GM21717 (cell line): ENCODE data around the gene FBXL4.

Source experiments
- ATAC-seq: cut with Tn5 transposase; IDR thresholded peaks from one replicate; pipeline ENCODE4 v1.9.1; 2021; ENCODE audit warnings: mild to moderate bottlenecking, moderate library complexity; ENCODE audit not compliant: unreplicated experiment

The FBXL4 gene

DNA sequence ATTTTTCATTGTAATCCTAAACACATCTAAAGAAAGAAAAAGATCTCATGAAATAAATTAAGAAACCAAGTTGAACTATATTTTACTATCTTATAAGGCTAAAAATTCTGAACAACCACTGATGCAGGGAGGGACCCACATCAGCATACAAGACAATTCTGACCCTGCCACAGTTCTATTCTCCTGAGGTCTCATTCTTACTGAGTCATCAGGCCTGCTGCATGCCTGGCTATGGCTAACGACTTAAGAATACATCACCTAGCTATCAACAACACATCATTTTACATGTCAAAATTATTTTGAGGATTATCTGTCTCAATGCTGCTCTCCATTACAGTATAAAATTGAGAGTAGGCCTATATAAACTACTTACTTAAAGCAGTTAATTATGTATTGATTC is 52.9 kb downstream of the FBXL4 start:
- ATAC-seq: no peak

DNA sequence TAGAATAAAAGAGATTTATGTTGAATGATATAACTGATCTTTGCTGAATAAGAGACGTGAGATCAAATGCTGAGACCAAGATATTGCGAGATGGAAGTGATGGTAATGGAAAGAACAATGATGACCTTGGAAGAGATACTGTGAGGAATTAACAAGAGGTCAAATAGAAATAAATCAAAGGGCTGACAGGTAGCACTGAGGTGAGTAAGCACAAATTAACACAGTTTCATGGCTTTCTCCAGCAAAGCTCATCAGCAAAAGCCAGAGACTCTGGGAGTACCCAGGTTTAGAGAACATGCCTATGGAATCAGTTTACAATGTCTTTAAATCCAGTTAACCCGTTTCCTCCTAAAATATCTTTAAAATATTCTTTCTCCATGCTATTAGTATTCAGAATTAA is 60.1 kb downstream of the FBXL4 start:
- ATAC-seq: no peak

DNA sequence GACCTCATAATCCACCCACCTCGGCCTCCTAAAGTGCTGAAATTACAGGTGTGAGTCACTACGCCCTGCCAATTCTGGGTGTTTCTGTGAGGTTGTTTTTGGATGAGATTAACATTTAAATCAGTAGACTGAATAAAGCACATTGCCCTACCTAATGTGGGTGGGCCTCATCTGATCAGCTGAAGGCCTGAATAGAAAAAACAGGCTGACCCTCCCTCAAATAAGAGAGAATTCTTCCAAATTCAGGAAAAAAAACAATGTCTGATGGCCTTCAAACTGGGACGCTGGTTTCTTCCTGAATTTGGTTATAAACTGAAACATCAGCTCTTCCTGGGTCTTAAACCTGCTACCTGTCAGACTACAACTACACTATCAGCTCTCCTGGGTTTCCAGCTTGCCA is 62.4 kb downstream of the FBXL4 start:
- no peak for ATAC-seq

DNA sequence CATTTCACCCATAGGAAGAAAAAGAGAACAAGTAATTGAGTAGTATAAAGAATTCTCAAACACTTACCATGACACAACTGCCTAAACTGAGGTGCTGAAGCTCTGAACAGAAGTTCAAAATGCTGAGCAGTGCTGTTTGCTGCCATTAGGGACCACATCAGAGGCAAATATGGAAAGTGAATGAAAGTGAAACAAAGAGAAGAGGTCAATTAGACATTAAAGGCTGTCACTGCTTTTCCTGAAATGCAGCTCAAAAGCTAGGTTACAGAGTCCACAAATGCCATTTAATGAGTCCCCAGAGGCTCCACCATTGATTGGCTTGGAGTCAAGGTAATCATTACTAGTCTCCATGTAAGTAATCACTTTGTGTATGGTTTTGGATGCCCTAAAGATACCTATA is 67.3 kb downstream of the FBXL4 start:
- peak; percentile 95 for ATAC-seq

DNA sequence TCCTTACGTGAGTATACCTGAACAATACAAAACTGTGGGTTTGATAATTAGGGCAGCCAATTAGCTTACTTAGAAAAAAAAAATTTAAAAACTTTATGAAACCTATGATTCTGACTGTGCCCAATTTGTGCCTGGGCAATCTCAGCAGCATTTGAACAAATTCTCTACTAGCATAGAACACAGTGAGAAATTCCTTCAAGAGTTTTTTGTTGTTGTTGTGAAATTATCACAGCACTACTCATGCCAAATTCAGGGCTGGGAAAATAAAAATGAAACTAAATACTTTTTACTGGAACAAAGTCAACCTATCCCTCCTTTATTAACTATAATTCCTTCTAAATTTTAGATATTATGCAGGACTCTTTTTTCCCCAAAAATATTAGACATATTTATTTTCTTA is 70.5 kb downstream of the FBXL4 start:
- no peak for ATAC-seq

DNA sequence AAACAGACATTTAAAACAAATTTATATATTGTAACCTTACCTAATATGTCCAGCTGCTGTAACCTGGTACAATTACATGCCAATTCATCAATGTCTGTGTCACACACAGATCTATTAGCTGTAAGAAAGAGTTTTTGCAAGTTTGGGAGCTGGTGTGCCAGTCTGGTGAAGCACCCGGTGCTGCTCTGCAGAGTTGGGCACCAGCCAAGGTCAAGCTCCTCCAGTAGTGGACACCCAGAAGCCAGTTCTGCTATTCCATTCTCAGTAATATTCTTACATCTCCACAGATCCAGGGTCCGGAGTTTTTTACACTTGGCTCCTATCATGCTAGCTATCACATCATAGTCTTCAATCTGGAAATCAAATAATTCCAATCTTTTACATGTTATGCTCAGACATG is 72.4 kb downstream of the FBXL4 start:
- ATAC-seq: no peak

DNA sequence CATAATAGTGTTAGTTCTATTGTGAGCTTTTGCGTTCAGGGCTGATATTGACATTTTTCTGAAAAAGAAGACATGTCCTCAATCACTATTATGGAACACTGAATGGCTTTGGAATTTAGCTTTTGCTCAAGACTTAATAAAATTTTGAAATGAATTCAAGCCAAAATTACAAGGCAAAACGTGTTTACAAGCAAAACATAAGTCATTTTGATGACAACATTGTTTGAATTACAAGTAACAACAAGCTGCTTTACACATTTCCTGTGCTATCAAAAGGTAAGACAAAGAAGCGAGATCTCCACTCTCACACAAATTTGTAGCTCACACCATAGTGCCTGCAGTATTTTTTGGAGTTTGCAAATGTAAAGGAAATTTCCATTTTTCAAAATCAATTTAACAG is 75.9 kb downstream of the FBXL4 start:
- no peak for ATAC-seq

DNA sequence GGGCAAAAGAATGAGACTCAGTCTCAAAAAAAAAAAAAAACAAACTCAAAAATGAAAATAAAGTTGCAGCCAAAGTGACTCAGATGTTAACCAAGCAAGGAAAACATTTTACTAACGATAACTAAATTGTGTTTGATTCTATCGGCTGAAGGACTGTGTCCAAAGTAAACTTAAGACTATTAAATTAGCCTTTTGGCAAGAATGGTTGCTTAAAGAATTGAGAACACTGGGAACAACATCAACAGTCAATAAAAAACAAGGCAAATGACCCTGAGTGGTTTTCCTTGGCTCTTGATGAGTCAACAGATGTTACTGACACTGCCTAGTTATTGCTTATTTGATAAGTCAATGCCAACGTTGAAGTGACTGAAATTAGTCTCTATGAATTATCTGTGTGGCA is 76.7 kb downstream of the FBXL4 start:
- no peak for ATAC-seq

DNA sequence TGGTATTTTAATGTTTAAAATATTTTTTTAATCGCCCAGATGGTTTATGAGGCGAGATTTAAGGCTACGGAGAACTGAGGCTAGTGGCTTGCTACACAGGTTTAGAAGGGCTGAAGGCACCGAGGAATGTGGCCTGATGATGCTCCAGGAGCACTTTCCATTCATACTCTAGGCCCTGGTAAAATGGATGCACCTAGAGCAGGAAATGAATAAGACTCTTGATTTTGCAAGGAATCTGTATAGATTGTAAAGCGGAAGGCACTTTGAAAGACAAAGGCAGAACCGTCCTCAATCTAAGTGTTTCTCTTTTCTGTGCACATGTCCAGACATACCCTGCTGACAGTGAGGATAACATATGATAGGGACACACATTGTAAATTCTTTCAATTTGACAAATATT is 83.2 kb downstream of the FBXL4 start:
- no peak for ATAC-seq

DNA sequence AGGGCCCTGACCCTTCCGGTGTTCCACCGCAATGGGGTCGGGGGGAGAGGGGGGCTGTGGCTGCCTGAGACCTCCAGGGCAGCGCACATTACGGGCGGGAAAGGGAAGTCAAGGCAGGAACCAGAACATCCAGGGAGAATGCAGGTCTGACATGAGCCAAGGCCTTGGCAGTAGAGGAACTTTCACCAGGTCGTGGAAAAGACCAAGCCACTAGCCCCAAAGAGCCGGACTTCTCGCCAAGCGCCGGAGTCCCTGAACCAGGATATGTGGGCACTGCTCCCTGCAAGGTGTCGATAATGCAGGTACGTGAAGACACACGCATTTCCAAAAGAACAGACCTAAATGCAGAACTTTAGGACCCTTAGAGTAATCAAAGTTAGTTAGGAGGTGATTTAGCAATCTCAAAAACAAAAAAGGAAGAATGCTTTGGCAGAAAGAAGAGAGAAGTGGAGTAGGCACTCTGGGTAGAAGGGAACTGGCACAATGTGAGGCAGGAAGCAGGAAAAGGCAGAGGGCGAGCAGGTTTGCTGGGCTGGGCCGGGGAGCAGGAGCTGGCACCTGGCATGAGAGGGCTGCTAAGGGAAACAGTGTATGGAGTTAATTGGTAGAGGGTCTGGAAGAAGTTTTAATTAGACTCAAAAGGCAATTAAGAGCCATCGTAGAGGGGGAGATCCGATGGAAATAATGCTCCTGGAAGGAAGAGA is 99.1 kb downstream of the FBXL4 start:
- no peak for ATAC-seq

DNA sequence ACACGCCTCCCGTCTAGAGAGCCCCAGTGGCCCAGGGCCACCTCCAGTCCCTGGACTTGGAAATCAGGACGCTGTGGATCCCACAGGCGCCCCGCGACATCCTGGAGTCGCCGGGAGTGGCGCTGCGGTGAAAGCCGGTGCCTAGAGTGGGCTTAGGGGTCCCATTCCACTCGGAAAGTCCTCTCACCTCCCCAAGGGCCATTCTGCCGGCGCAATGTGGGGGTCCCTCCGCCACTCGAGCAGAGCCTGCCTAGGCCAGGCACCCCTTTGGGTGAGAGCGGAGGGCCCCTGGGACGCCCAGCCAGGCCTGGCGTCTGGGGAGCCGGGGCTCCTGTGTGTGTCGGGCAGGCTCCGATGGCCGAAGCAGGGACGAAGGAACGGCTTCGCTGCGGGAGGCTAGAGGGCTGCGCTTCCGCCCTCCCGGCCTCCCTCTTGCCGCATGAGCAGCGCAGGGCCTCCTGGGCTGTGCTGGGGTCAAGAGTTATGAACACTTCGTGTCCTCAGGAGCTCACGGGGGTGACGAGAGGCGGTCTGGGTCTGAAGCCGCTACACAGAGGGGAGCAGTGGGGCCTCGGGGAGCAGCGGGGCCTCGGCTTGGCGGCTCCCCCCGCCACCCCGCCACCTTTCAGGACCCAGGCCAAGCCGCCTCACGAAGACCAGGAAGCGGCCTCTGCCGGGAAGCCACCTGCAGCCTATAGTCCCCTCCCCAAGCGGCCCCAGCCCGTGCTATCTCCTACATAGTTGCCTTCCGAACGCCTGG is 99.8 kb downstream of the FBXL4 start:
- ATAC-seq: peak; percentile 49

DNA sequence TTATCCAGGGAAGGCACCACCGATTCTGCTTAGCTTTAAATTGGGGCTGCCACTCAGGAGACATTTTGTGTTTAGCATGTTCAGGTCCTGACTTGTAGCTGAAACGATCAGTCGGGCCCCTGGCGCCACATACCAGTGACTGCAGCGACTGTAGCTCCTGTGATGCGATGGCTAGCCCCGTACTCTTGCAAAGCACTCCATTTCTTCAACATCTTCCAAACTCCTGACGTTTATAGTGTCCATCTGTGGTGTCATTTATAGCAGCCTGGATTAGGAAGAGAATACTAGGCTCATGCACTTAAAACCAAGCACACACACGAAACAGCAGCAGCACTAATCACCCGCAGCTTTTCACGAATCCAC is 100.3 kb downstream of the FBXL4 start:
- no peak for ATAC-seq

DNA sequence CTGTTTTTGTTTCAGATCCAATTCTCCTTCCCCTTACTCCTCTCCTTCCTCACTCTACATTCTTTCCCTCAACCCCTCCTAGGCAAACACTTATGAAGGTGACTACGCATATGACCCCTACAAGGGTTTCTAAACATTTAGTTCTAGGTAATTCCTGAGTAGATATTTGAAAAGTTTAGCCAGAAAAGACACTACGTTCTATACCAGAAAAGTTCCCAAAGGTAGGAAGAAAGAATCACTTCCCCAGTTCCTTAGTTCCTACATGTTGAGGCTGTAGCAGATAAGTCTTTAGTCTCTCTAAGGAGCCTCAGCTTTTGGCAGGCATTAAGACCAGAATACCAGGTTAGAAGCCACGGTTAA is 101.7 kb downstream of the FBXL4 start:
- no peak for ATAC-seq

DNA sequence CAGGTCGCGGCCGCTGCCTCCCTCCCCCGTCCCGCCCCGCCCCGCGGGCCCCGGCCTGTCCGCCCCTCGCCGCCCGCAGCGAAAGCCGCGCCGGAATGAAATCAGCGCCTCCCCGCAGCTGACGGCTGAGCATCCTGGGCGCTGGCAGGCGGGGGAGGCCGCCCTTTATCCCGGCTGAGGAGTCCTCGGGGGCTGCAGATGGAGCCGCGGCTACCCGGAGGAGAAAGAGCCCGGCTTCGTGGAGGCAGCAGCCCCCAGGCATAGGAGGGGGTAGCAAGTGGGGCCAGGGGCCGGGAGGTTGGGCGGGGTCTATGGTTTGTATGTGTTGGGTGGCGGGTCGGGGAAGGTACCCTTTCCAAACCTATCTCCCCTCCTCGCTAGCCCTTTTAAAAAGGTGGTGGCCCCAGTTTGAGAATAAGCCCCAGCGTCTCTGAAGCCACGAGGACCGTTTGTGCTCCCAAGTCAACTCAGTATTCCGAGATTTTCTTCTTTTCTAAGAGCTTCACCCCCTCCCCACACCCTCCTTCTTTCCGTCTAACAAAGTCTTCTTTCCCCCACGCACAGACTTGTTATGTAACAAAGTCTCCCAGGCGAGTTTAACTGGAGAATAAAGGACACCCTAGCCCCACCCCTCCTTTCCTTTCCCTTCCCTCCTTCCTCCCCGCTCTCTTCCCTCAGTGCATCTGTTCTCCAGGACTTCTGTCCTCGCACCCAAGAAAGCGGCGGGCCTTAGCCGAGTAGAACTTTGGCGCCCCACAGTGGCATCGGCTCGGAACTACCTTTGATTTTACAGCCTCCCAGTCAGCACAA is 102.3 kb downstream of the FBXL4 start:
- peak; percentile 54 for ATAC-seq

DNA sequence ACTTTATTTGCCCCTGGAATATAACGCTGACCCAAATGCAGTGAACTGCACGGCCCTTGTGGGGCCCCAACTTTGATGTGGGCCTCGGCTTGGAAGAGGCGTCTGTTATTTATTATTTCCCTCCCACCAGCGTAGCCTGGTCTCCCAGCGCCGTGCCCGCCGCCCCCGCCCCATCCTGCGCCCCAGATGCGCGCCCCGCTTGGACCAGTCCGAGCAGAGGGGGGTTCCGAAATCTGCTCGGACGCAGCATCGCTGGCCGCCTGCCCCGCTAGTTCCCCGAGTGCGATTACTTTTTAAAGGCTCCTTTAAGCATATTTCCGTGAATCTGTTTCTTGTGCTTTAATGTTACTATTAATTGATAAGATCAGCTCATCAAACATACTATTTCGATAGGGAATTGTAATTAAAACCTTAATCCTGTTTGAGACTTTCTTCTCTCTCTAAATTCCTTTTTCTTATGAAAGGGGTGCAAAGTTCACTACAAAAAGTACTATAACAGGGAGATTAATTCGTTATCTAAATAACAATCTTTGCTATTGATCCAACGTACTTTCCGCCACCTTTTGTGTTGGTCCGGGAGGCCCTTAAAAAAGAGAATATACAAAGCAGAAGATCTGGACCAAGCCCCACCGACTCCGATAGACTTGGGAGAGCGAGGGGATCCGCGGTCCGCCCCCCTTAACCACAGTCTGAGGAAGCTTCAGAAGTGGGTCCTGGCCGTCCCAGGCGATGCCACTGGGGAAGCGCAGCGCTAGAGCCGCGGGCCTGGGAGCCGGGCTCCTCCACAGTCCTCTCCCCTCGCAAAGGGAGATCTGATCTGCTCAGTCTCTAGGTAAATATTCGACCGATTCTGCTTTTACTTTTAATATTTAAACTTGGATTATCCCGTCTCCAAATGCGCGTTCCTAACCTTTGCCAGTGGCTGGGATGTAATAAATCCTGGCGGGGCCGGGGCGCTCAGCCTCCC is 103.2 kb downstream of the FBXL4 start:
- ATAC-seq: no peak

DNA sequence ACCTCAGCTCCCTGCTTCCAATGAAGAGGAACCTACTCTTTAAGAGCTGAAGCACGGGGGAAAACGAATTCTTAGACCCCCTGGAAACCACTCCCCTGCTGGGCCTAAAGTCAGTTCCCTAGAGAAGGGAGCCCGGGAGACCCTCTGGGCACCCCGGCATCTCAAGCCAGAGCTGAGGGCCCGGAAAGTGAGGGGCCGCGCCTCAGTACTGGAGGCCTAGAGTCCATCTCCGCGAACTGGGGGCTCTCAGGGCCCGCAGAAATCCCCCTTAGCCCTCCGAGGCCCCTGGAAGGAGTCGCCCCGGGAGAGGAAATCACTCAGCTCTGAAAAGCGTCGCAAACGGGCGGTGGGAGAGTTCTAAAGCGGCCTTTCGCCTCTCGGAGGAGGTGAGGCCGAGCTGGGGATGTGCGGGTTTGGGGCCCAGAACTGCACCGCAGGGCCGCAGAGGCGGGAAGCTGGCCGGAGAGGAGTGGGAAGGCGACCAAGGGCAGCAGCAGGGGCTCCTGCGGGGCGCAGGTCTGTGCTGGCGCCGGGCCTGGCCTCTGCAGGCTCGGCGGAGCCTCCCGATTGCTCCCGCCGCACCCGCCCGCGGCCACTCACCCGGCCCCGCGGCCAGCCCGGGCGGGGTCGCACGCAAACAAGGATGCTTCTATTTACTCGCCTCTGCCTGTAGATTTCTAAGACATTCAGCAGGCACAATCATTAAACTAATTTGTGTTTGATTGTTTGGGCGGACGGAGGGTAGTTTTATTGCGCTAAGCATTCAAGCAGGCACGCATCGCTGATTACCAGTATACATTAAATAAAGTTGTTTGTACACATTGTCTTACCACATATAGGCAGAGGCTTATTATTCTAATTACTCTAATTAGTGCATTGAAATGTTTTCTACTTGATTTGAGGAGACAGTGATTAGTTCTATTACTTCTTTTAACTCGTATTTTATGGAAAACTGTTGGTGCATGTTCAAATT is 104.2 kb downstream of the FBXL4 start:
- ATAC-seq: no peak

DNA sequence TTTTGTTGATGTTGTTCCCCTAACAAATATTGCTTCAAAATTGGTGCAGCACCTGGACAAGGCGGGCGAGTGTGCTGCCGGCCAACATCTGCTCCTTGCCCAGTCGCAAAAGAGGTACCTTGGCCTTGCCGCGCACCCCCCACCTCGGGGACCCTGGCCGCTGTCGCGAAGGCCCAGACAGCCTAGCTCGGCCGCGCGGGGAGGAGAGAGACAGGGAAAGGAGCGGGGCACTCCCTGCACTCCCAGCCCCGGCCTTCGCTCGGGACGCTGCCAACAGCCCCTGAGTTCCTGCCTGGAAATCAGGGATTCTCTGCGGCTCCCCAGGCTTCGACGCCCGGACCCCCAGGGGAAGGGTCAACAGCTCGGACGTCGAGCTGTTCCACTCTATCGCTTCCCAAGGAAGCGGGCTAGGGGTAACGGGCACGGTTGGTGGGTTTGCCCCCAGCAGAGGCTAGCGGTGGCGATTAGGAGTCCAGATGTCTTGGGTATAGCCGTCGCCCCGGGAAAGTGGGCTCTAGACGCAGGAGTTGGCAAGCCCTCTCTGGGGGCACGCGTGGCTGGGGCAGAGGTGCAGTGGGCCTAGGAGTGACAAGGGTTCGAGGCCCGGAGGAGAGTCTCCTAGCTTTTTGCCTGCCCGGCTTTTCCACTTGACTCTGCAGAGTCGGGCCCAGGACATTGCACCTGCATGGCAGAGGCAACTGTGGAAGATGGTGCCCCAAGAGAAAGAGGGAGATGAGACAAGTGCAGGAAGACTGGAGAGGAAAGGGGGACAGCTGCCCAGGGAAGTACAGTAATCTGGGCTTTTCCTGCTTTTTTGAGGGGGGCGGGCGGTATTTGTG is 105.2 kb downstream of the FBXL4 start:
- ATAC-seq: no peak

DNA sequence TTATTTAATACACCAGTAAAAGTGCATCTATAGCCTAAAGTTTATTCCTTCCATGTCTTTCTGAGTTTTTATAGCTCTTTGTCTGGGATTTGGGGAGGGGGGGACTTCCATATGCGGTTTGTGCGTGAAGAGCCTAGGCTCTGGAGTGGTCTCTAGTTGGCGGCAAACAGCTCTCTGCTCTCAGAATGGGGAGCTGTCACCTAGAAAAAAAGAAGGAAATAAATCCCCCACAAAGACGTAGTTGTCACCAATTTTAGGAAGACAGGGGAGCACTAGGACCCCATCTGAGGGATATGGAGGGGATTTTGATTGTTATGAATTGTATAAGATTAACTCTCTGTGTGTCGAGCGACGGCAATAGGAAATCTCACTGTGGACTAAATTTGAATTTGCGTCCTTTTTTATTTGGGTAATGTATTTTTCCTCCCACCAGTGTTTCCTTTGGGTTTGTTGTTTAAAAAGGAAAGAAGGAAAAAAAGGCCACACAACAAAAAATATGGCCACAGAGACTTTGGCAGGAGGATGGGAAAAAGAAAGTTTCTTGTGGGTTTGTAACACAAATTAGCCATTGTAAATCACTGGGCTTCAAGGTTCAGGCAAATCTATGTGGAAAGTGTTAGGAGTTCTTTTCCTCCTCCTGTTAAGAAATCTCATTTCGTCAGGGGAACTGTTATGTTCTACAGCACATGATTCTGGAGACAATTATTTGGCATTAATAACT is 106.0 kb downstream of the FBXL4 start:
- ATAC-seq: no peak
